ENCODE results near the gene CACNA1B.
"Not testable (repeated sequence)": the region's sequence is repeated elsewhere in the genome, so short reads cannot be mapped to it uniquely, and the experiment has no call there.

Gene CACNA1B

GRCh38 chr9:138143491-138143890, 265.9 kb downstream of the CACNA1B start:
- not testable (repeated sequence) for DNase-seq (ENCODE audit: low spot score)

DNA sequence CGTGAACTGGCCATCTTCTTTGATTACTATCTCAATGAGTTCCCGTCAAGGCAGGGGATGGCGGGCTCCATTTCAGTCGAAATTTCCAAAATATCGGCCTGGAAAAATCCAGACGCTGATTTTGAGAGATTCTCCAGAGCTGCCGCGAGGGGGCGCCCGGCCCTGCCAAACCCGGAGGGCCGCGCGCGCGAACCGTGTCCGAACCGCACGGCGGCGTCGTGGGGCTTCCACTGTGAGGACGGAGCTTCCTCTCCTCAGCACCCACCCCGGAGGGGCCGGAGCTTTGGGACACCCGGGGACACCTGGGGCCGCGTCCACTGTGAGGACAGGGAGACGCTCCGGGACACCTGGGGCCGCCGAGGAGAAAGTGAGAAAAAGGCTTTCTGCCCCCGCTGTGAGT, 270.0 kb downstream of the CACNA1B start:
- DNase-seq (ENCODE audit: low spot score) = not testable (repeated sequence)

GRCh38 chr9:138149672-138150656, 272.4 kb downstream of the CACNA1B start:
- DNase-seq (ENCODE audit: low spot score) = peak; percentile 59

DNA sequence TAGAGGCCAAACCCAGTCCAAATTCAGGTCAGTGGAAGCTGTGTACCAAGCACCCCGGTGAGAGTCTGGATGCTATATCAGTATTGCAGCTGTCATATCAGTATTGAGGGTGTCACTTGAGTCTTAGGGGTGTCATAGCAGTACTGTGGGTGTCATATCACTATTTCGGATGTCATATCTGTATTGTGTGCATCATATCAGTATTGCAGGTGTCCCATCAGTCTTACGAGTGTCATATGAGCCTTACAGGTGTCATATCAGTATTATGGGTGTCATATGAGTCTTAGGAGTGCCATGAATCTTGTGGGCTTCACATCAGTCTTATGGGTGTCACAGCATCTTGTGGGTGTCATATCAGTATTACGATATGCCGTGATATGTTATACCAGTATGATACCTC, 278.2 kb downstream of the CACNA1B start:
- DNase-seq (ENCODE audit: low spot score) = not testable (repeated sequence)

DNA sequence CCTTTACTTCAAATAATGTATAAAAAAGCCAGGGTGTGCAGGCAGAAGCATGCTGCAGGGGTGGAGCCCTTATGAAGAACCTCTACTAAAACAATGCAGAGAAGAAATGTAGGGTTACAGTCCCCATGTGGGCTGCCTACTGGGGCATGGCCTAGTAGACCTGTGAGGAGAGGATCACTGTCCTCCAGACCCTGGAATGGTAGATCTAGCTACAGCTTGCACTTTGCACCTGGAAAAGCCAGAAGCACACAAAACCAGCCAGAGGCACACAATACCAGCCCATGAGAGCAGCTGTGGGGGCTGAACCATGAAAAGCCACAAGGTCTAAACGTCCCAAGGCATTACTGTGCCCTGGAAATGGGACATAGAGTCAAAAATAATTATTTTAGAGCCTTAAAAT, 289.2 kb downstream of the CACNA1B start:
- not testable (repeated sequence) for DNase-seq (ENCODE audit: low spot score)

Data from SW480 (cell line).